GM12891 (cell line): ENCODE measurements around the gene FBXO48. TPM values are rescaled to one million over a fixed set of nuclear protein-coding genes. Genes with fewer than 3 reads are reported as not detected.

ENCODE experiments used
- DNase-seq: peaks from one replicate; pipeline ENCODE4 v3.0.0; 2011; ENCODE audit warnings: low spot score; ENCODE audit not compliant: insufficient read length
- FAIRE-seq: peaks from 2 replicates; lab custom pipeline; 2011; peaks lifted over from hg19 to GRCh38; lab: Jason Lieb, UNC
- PAX5 ChIP-seq: IDR thresholded peaks from 2 replicates; pipeline ENCODE4 v1.6.1; 2011; ENCODE audit warnings: low read length, moderate library complexity, mild to moderate bottlenecking; ENCODE audit not compliant: insufficient read depth, severe bottlenecking
- POLR2A ChIP-seq: IDR thresholded peaks from 2 replicates; pipeline ENCODE4 v1.6.1; 2011; ENCODE audit warnings: low read depth, low read length, control low read depth
- POLR2AphosphoS5 ChIP-seq: IDR thresholded peaks from 2 replicates; pipeline ENCODE4 v1.6.1; 2011; ENCODE audit warnings: low read depth, low read length, control low read depth
- POU2F2 ChIP-seq: IDR thresholded peaks from 2 replicates; pipeline ENCODE4 v1.6.1; 2011; ENCODE audit warnings: low read depth, mild to moderate bottlenecking, control low read depth, low read length, moderate library complexity
- SPI1 ChIP-seq: IDR thresholded peaks from 2 replicates; pipeline ENCODE4 v1.6.1; 2011; ENCODE audit warnings: low read depth, low read length, control low read depth
- TAF1 ChIP-seq: IDR thresholded peaks from 2 replicates; pipeline ENCODE4 v1.6.1; 2011; ENCODE audit warnings: low read depth, low read length, control low read depth
- polyA plus RNA-seq: library from polyadenylated mRNA; unstranded; fragments of >200 nt; gene quantifications from one replicate; pipeline ENCODE4 v1.2.1, GENCODE V29; 2012; ENCODE audit warnings: low read depth, missing spikeins, inconsistent platforms; ENCODE audit not compliant: missing spikeins

The FBXO48 gene, protein sequence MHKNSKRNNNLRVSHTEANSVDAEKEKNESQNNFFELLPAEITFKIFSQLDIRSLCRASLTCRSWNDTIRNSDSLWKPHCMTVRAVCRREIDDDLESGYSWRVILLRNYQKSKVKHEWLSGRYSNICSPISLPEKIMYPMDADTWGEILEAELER
- 0.23 TPM for polyA plus RNA-seq

- FAIRE-seq (peak; percentile 92), DNase-seq (peak; percentile 87)
- TF ChIP-seq POU2F2 = no peak
- TF ChIP-seq TAF1 = no peak
- 0 out of 2 replicates have a peak, but pooled peaks have one; percentile 25 for TF ChIP-seq POLR2A
- TF ChIP-seq POLR2AphosphoS5 = no peak
- TF ChIP-seq PAX5 = no peak
- TF ChIP-seq SPI1 = peak; percentile 62
Observed at GRCh38 chr2:68467077-68467960, at the start of gene FBXO48, which contains the start of gene APLF. FBXO48 (minus strand) TSS chr2:68467294; CDS start chr2:68465145, 2,149 bp downstream. APLF (plus strand) TSS chr2:68467585; CDS start chr2:68467732, 147 bp downstream.

- no peak for FAIRE-seq
- DNase-seq = no peak
- TF ChIP-seq TAF1 (no peak), POLR2AphosphoS5 (no peak), POLR2A (no peak), PAX5 (no peak), SPI1 (no peak), POU2F2 (no peak)
Observed at GRCh38 chr2:68516051-68516955, 49.2 kb upstream of the FBXO48 start.

GRCh38 chr2:68514316-68514929 lies 47.3 kb upstream of the FBXO48 start:
- DNase-seq (no peak), FAIRE-seq (no peak)
- TF ChIP-seq POU2F2 (no peak), POLR2A (no peak), SPI1 (no peak), POLR2AphosphoS5 (no peak), TAF1 (no peak), PAX5 (no peak)

- no peak for TF ChIP-seq SPI1
- TF ChIP-seq POU2F2 = no peak
- TF ChIP-seq POLR2A = no peak
- no peak for TF ChIP-seq POLR2AphosphoS5
- TF ChIP-seq PAX5 = no peak
- TF ChIP-seq TAF1 = no peak
- DNase-seq (no peak), FAIRE-seq (no peak)
Observed at GRCh38 chr2:68512966-68513365, 45.9 kb upstream of the FBXO48 start.

GRCh38 chr2:68512326-68512725 lies 45.2 kb upstream of the FBXO48 start:
- FAIRE-seq (no peak), DNase-seq (no peak)
- no peak for TF ChIP-seq POLR2AphosphoS5
- no peak for TF ChIP-seq TAF1
- TF ChIP-seq POU2F2 = no peak
- no peak for TF ChIP-seq PAX5
- no peak for TF ChIP-seq POLR2A
- no peak for TF ChIP-seq SPI1

DNA sequence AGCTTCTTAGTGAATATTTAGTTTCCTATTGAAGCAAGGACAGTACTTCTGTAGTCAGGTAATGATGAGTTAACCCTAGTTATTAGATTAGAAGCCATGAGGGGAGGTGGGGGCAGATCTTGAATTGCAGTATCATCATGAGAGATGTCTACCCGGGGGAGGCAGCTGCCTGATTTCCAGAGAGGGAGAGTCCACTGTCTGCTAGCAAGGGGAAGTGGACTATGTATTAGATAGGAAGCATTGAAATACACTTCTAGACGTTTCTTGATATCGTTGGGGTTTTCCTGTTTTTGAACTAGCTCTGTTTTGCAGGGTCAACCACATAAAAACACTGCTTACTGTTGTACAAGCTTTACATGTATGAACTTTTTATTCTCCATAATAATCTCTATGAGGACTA lies 39.1 kb upstream of the FBXO48 start:
- DNase-seq (no peak), FAIRE-seq (no peak)
- TF ChIP-seq SPI1 (0 out of 2 replicates have a peak, but pooled peaks have one; percentile 11), POLR2AphosphoS5 (no peak)

DNA sequence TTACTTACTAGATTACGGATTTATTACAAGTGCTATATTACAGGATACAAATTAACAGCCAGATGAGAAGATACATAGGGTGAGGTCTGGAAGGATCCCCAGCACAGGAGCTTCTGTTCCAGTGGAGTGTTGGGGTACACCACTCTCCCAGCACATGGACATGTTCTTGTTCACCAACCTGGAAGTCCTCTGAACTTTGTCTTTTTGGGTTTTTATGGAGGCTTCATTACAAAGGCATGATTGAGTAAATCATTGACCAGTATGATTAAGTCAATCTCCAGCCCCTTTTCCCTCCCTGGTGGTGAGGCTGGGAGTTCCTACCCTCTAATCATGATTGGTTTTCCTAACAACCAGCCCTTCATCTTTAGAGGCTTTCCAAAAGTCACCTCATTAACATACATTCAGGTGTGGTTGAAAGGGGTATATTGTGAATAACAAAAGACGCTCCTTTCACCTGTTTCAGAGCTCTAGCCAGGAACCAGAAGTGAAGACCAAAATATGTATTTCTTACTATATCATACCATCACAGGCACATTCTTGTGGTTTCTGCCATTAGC lies 38.6 kb upstream of the FBXO48 start:
- no peak for TF ChIP-seq SPI1
- TF ChIP-seq PAX5 = no peak
- no peak for TF ChIP-seq POU2F2
- no peak for TF ChIP-seq POLR2AphosphoS5
- TF ChIP-seq TAF1 = no peak
- TF ChIP-seq POLR2A = no peak
- DNase-seq (no peak), FAIRE-seq (no peak)

GRCh38 chr2:68501768-68502167 lies 34.7 kb upstream of the FBXO48 start:
- no peak for TF ChIP-seq PAX5
- no peak for TF ChIP-seq TAF1
- TF ChIP-seq SPI1 = no peak
- no peak for TF ChIP-seq POLR2A
- TF ChIP-seq POLR2AphosphoS5 = no peak
- TF ChIP-seq POU2F2 = no peak
- FAIRE-seq (no peak), DNase-seq (no peak)
